Ascending aorta (tissue), 2 donors: ENCODE measurements around the gene VSTM2B. TPM values are rescaled to one million over a fixed set of nuclear protein-coding genes. Genes with fewer than 3 reads are reported as not detected.

Experiments
- DNase-seq, 2 donors: peaks; one replicate each; pipeline ENCODE4 v3.0.0-alpha.2; 2019; ENCODE audit warnings: low spot score in 2 of 2
- H3K27ac ChIP-seq, 2 donors: fragments of 200-600 bp; sonication (generic); one replicate each; pipeline ENCODE4 v1.5.1; 2016 to 2017; ENCODE audit warnings: mild to moderate bottlenecking in 1 of 2
- H3K27me3 ChIP-seq: fragments of 200-600 bp; sonication (generic); one replicate; pipeline ENCODE4 v1.5.1; 2017
- H3K36me3 ChIP-seq, 2 donors: fragments of 200-600 bp; sonication (generic); one replicate each; pipeline ENCODE4 v1.5.1; 2016
- H3K4me1 ChIP-seq, 2 donors: fragments of 200-600 bp; sonication (generic); one replicate each; pipeline ENCODE4 v1.5.1; 2016 to 2017; ENCODE audit warnings: mild to moderate bottlenecking in 1 of 2
- H3K4me3 ChIP-seq, 2 donors: fragments of 200-600 bp; sonication (generic); one replicate each; pipeline ENCODE4 v1.5.1; 2016 to 2017; ENCODE audit warnings: mild to moderate bottlenecking in 1 of 2
- H3K9me3 ChIP-seq, 2 donors: fragments of 200-600 bp; sonication (generic); one replicate each; pipeline ENCODE4 v1.5.1; 2016
- CTCF ChIP-seq, 3 experiments: fragments of 200-600 bp in 2 of 3; fragments of 450-650 bp in 1 of 3; sonication (generic) in 2 of 3; IDR thresholded peaks; one replicate each; pipeline ENCODE4 v1.5.1; 2016 to 2019; ENCODE audit warnings: antibody characterized with exemption in 3 of 3, mild to moderate bottlenecking in 1 of 3, moderate library complexity in 1 of 3
- intact Hi-C: fragments of 100-400 bp; cut with DNase I; formaldehyde crosslinking; loops from one replicate; pipeline ENCODE4 v1.15.1; 2023
- total RNA-seq: library from RNA; depleted of rRNA; stranded (reverse); fragments of >200 nt; gene quantifications from one replicate; pipeline ENCODE4 v1.1.0, GENCODE V29; 2016

The VSTM2B gene
- total RNA-seq, 1 donor from 2014 or later: not detected

- Histone ChIP-seq H3K4me1 (no peaks in the 10 kb centered on the region), H3K27me3 (no peaks in the 10 kb centered on the region), H3K27ac (no peak overlapping the region), H3K36me3 (no peaks in the 10 kb centered on the region), H3K4me3 (no peak overlapping the region), H3K9me3 (peaks cover 0 to 5% of the 10 kb centered on the region in 2 donors)
- DNase-seq: no peak
- intact Hi-C loops: no loop called here
- TF ChIP-seq CTCF (IDR thresholded peaks at IDR 0.05): no peak
Observed at GRCh38 chr19:29480507-29480906, 45.3 kb upstream of the VSTM2B start.

- no peaks in the 10 kb centered on the region for H3K36me3 ChIP-seq
- no peak for DNase-seq
- no peaks in the 10 kb centered on the region for H3K4me1 ChIP-seq
- H3K4me3 ChIP-seq: no peak overlapping the region
- no peak overlapping the region for H3K27ac ChIP-seq
- H3K27me3 ChIP-seq: no peaks in the 10 kb centered on the region
- H3K9me3 ChIP-seq: peaks cover 0 to 5% of the 10 kb centered on the region in 2 donors
- intact Hi-C loops: no loop called here
- no peak for TF ChIP-seq CTCF (IDR thresholded peaks at IDR 0.05)
Observed at GRCh38 chr19:29482855-29483640, 42.7 kb upstream of the VSTM2B start.

GRCh38 chr19:29483641-29483920 is 42.2 kb upstream of the VSTM2B start:
- Histone ChIP-seq H3K27me3 (no peaks in the 10 kb centered on the region), H3K9me3 (peaks cover 0 to 5% of the 10 kb centered on the region in 2 donors), H3K4me1 (no peaks in the 10 kb centered on the region), H3K36me3 (no peaks in the 10 kb centered on the region), H3K27ac (no peak overlapping the region), H3K4me3 (no peak overlapping the region)
- no peak for TF ChIP-seq CTCF (IDR thresholded peaks at IDR 0.05)
- intact Hi-C loops: no loop called here
- no peak for DNase-seq

GRCh38 chr19:29483944-29484581 is 41.7 kb upstream of the VSTM2B start:
- H3K4me3 ChIP-seq: no peak overlapping the region
- intact Hi-C loops: no loop called here
- peaks cover 0 to 5% of the 10 kb centered on the region in 2 donors for H3K9me3 ChIP-seq
- no peaks in the 10 kb centered on the region for H3K36me3 ChIP-seq
- H3K4me1 ChIP-seq: no peaks in the 10 kb centered on the region
- no peaks in the 10 kb centered on the region for H3K27me3 ChIP-seq
- no peak for TF ChIP-seq CTCF (IDR thresholded peaks at IDR 0.05)
- H3K27ac ChIP-seq: no peak overlapping the region
- peak in 1 of 2 donors; percentile 52 for DNase-seq

- no peaks in the 10 kb centered on the region for H3K27me3 ChIP-seq
- TF ChIP-seq CTCF (IDR thresholded peaks at IDR 0.05): no peak
- H3K36me3 ChIP-seq: no peaks in the 10 kb centered on the region
- H3K4me3 ChIP-seq: no peak overlapping the region
- H3K27ac ChIP-seq: no peak overlapping the region
- DNase-seq: peak in 1 of 2 donors; percentile 12
- intact Hi-C loops: no loop called here
- no peaks in the 10 kb centered on the region for H3K4me1 ChIP-seq
- H3K9me3 ChIP-seq: peaks cover 0 to 5% of the 10 kb centered on the region in 2 donors
Observed at GRCh38 chr19:29484876-29485275, 40.9 kb upstream of the VSTM2B start.
